Esophagus squamous epithelium (tissue), 4 donors: Measurements from ENCODE around the gene NUP35.

Experiments used
- CTCF ChIP-seq, 6 experiments: fragments of 450-650 bp in 4 of 6; fragments of 200-600 bp in 2 of 6; sonication (generic) in 2 of 6; IDR thresholded peaks; one replicate each; pipeline ENCODE4 v1.5.1; 2016 to 2019; ENCODE audit warnings: antibody characterized with exemption in 6 of 6, mild to moderate bottlenecking in 4 of 6, moderate library complexity in 4 of 6
- POLR2A ChIP-seq, 4 donors: fragments of 450-650 bp; IDR thresholded peaks; one replicate each; pipeline ENCODE4 v1.6.1; 2017; ENCODE audit warnings: antibody characterized with exemption in 4 of 4, mild to moderate bottlenecking in 4 of 4, moderate library complexity in 3 of 4

- TF ChIP-seq POLR2A (IDR thresholded peaks at IDR 0.05): no peak
- TF ChIP-seq CTCF (IDR thresholded peaks at IDR 0.05): no peak
Observed at GRCh38 chr2:183105402-183106134, 18.7 kb upstream of the NUP35 start.
